HG03558 (cell line): ENCODE results near the gene C18orf32.
A peak's percentile ranks its signal among the peaks of the same experiment; 100 is the strongest.
"Not testable (repeated sequence)": the region's sequence is repeated elsewhere in the genome, so short reads cannot be mapped to it uniquely, and the experiment has no call there.

Experiments used
- ATAC-seq: cut with Tn5 transposase; IDR thresholded peaks from one replicate; pipeline ENCODE4 v1.9.1; 2021; ENCODE audit warnings: moderate number of reproducible peaks; ENCODE audit not compliant: unreplicated experiment; ENCODE audit errors: extremely low read depth

C18orf32 gene

GRCh38 chr18:49486953-49487710 lies at the start of gene C18orf32:
C18orf32 (minus strand) TSS chr18:49487234; CDS start chr18:49483748, 3,486 bp downstream.
- ATAC-seq, result peak; percentile 78

- no peak for ATAC-seq
Measured at GRCh38 chr18:49534846-49535601, 48.0 kb upstream of the C18orf32 start.

- no peak for ATAC-seq
Measured at GRCh38 chr18:49531678-49532153, 44.7 kb upstream of the C18orf32 start.

DNA sequence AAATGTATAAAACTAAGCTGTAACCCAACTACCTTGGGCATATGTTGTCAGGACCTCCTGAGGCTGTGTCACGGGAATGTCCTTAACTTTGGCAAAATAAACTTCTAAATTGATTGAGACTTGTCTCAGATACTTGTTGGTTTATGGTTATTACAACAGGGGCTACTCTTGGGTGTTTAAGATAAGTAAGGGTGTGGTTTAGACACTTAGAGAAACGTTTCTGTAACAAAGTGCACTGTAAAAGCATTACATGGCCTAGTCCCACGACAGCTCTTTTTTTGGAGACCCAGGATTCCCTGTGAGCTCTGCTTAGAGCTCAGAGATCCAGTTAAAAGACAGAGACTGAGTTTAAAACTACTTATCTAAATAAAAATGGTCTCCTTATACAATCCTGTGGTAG lies 42.6 kb upstream of the C18orf32 start:
- ATAC-seq, result no peak

GRCh38 chr18:49527631-49528327 lies 40.7 kb upstream of the C18orf32 start:
- no peak for ATAC-seq

DNA sequence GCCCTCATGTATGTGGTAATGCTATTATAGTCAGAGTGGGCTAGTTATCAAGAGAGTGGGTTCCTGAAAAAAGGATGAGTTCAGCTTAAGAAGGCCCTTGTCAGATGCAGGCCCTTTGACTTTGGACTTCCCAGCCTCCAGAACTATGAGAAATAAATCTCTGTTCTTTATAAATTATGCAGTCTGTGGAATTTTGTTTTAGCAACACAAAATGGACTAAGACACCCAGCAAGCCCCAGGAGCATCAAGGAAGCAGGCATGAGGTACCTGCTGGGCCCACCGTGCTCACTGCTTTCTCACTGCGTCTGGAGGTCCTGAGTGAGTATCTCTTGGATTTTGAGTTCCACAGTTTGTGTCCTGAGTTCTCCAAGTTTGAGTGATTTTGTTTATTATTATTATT lies 38.9 kb upstream of the C18orf32 start:
- ATAC-seq, result no peak

- no peak for ATAC-seq
Measured at GRCh38 chr18:49524951-49525350, 37.9 kb upstream of the C18orf32 start.

GRCh38 chr18:49524349-49524748 lies 37.3 kb upstream of the C18orf32 start:
- no peak for ATAC-seq

- ATAC-seq, result not testable (repeated sequence)
Measured at GRCh38 chr18:49523580-49524093, 36.6 kb upstream of the C18orf32 start.

- ATAC-seq, result no peak
Measured at GRCh38 chr18:49521216-49521835, 34.3 kb upstream of the C18orf32 start.

DNA sequence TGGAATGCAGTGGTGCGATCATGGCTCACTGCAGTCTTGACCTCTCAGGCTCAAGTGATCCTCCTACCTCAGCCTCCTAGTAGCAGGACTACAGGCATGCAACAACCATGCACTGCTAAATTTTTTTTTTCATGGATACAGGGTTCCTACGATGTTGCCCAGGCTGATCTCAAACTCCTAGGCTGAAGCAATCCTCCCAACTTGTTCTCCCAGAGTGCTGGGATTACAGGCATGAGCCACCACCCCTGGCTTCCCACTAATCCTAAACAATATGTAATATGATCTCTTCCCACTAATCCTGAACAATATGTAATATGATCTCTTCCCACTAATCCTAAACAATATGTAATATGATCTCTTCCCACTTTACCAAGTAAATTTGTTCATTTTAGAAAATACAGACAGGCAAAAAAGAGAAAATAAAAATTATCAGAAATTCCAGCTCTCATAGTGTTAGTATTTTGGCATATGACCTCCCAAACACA lies 33.7 kb upstream of the C18orf32 start:
- no peak for ATAC-seq

DNA sequence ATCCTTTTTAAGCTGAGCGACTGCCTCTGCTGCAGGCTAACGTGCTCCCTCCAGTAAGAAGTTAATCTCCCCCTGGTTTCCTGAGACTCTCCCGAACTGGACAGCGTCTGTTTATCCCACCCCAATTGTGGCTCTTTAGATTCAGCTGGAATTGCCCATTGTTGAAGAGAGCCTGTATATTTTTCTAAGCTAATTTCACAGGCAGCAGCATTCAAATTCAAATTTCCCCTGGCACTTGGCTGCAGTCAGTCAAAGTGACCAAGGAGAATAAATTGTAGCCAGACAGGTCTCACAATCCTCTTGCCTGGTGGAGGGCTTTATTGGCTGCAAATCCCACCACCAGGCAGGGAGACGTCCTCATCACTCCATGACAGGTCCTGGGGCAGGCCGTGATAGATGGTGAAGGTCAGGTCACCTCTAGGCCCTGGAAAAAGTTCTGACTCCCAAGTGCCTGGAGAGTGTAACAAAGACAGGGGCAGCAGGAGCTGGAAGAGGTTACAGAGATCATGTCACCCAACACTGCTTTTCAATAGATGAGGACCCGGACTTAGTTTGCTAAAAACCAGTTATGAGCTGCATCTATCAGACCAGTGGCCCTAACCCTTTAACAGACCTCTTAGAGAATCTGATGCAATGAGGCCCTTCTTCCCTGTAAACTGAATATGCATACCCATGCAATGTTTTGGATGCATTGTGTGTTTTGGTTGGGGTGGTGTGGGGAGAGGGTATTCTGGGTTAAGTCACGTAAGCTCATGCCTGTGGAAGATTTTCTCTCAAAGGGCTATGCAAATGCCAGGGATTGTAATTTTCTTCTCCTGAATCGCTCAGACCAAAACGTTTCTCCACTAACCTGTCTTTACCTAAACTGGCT lies 32.3 kb upstream of the C18orf32 start:
- no peak for ATAC-seq

GRCh38 chr18:49517483-49517882 lies 30.4 kb upstream of the C18orf32 start:
- no peak for ATAC-seq

DNA sequence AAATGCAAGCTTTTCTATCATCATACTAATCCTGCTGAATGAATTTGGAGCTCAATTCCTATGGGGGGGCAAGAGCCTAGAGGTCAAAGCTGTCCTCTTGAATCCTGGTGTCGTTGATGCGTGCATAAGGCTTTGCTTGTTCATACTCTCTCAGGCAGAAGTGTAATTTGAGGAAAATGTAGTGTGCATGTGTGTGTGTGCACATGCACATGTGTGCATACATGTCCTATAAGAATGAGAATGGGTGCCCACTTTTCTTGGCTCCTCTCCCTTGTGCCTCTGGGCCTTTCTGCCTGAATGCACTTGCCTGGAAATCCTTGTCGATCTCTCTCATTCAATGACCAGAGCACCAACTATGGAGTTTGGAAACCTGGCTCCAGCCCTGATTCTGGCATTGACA lies 28.5 kb upstream of the C18orf32 start:
- ATAC-seq, result no peak

DNA sequence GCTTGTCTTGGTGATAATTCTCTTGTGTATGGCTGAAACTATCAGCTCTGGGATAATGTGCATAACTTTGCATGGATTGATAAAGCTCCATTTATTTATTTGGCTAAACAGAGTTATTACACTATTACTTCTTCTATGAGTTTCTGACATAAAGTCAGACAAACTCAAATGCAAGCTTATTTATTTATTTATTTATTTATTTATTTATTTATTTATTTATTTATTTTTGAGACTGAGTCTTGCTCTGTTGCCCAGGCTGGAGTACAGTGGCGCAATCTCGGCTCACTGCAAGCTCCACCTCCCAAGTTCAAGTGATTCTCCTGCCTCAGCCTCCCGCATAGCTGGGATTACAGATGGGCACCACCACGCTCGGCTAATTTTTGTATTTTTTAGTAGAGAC lies 28.0 kb upstream of the C18orf32 start:
- not testable (repeated sequence) for ATAC-seq

GRCh38 chr18:49514577-49514976 lies 27.5 kb upstream of the C18orf32 start:
- no peak for ATAC-seq

GRCh38 chr18:49512876-49513275 lies 25.8 kb upstream of the C18orf32 start:
- ATAC-seq, result not testable (repeated sequence)

- no peak for ATAC-seq
Measured at GRCh38 chr18:49510393-49511115, 23.5 kb upstream of the C18orf32 start.
